ENCODE results near the gene EHBP1L1.
A peak's percentile ranks its signal among the peaks of the same experiment; 100 is the strongest.

The EHBP1L1 gene

GRCh38 chr11:65620666-65621065 is 44.8 kb downstream of the EHBP1L1 start:
- H3K27ac Mint-ChIP-seq = no peak overlapping the region
- H3K27me3 Mint-ChIP-seq = no peaks in the 10 kb centered on the region
- H3K9me3 Mint-ChIP-seq = no peaks in the 10 kb centered on the region
- no peak overlapping the region for H3K4me3 Mint-ChIP-seq
- peaks cover 8% of the 10 kb centered on the region for H3K36me3 Mint-ChIP-seq
- peaks cover 20% of the 10 kb centered on the region for H3K4me1 Mint-ChIP-seq

DNA sequence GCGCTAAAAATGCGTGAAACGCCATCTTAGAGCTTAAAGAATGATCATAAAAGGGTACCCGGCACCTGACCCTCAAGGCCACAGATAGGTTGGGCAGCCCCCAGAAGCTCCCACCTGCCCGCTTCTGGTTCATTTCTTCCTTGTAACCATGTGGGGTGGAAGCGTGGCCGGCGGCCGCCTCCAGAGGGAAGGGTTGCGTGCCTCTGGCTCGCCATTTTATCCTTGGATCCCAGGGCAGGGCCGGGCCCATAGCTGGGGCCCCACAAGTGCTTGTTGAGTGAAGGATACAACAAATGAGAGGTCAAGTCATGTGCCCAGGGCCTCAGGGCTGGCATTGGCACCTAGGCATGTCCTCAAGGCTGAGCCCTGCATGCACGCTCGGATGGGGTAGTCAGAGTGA is 45.6 kb downstream of the EHBP1L1 start:
- Mint-ChIP-seq H3K4me3 (no peak overlapping the region), H3K9me3 (no peaks in the 10 kb centered on the region), H3K27me3 (no peaks in the 10 kb centered on the region), H3K27ac (no peak overlapping the region), H3K36me3 (peaks cover 9% of the 10 kb centered on the region), H3K4me1 (peaks cover 25% of the 10 kb centered on the region)

GRCh38 chr11:65622011-65622410 is 46.2 kb downstream of the EHBP1L1 start:
- Mint-ChIP-seq H3K27me3 (no peaks in the 10 kb centered on the region), H3K27ac (no peak overlapping the region), H3K9me3 (no peaks in the 10 kb centered on the region), H3K4me1 (peaks cover 19% of the 10 kb centered on the region), H3K4me3 (no peak overlapping the region), H3K36me3 (peaks cover 4% of the 10 kb centered on the region)

- Mint-ChIP-seq H3K4me1 (peaks cover 12% of the 10 kb centered on the region), H3K36me3 (peaks cover 4% of the 10 kb centered on the region), H3K27ac (no peak overlapping the region), H3K9me3 (no peaks in the 10 kb centered on the region), H3K4me3 (no peak overlapping the region), H3K27me3 (no peaks in the 10 kb centered on the region)
These were observed 47.3 kb downstream of the EHBP1L1 start for GRCh38 chr11:65623177-65623576.

GRCh38 chr11:65623852-65624616 is 48.2 kb downstream of the EHBP1L1 start:
- no peaks in the 10 kb centered on the region for H3K27me3 Mint-ChIP-seq
- H3K27ac Mint-ChIP-seq = no peak overlapping the region
- peaks cover 12% of the 10 kb centered on the region for H3K4me1 Mint-ChIP-seq
- H3K9me3 Mint-ChIP-seq = no peaks in the 10 kb centered on the region
- H3K4me3 Mint-ChIP-seq = no peak overlapping the region
- H3K36me3 Mint-ChIP-seq = peaks cover 4% of the 10 kb centered on the region

- no peak overlapping the region for H3K4me3 Mint-ChIP-seq
- no peaks in the 10 kb centered on the region for H3K9me3 Mint-ChIP-seq
- peaks cover 7% of the 10 kb centered on the region for H3K36me3 Mint-ChIP-seq
- peaks cover 9% of the 10 kb centered on the region for H3K4me1 Mint-ChIP-seq
- no peak overlapping the region for H3K27ac Mint-ChIP-seq
- no peaks in the 10 kb centered on the region for H3K27me3 Mint-ChIP-seq
These were observed 49.2 kb downstream of the EHBP1L1 start for GRCh38 chr11:65624931-65625627.

DNA sequence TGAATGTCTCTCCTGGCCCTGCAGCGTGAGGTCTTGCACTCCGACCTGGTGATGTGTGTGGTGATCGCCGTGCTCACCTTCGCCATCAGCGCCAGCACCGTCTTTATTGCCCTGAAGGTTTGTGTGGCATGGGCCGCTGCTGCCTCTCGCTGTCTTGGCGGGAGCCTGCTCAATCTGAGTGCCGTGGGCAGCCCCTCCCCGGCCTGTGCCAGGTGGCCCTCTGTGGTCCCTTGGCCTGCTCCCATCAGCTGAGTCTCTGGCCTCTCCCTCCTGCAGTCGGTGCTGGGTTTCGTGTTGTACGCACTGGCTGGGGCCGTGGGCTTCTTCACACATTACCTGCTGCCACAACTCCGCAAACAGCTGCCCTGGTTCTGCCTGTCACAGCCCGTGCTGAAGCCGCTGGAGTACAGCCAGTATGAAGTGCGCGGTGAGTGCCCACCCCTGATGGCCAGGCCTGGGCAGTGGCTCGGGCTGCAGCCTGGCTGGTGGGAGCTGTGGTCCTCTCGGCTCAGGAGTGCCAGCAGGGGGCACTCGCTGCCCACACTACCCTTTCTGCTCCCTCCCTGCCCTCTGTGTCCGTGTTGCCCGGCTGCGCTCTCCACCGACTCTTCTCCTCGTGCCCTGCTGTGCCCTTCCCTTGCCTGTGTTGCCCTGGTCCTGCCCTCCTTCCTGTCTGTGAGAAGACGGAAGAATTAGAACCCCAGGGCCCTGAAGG is 49.9 kb downstream of the EHBP1L1 start:
- Mint-ChIP-seq H3K9me3 (no peaks in the 10 kb centered on the region), H3K36me3 (peaks cover 7% of the 10 kb centered on the region), H3K4me3 (no peak overlapping the region), H3K4me1 (peaks cover 9% of the 10 kb centered on the region), H3K27me3 (no peaks in the 10 kb centered on the region), H3K27ac (peak overlapping the region; percentile 30)

- Mint-ChIP-seq H3K36me3 (peaks cover 7% of the 10 kb centered on the region), H3K27ac (no peak overlapping the region), H3K9me3 (no peaks in the 10 kb centered on the region), H3K4me3 (no peak overlapping the region), H3K4me1 (peaks cover 9% of the 10 kb centered on the region), H3K27me3 (no peaks in the 10 kb centered on the region)
These were observed 51.3 kb downstream of the EHBP1L1 start for GRCh38 chr11:65627202-65627601.

- Mint-ChIP-seq H3K4me1 (peaks cover 16% of the 10 kb centered on the region), H3K27ac (no peak overlapping the region), H3K36me3 (peaks cover 4% of the 10 kb centered on the region), H3K4me3 (no peak overlapping the region), H3K27me3 (no peaks in the 10 kb centered on the region), H3K9me3 (no peaks in the 10 kb centered on the region)
These were observed 53.7 kb downstream of the EHBP1L1 start for GRCh38 chr11:65629579-65629978.

GRCh38 chr11:65630215-65630614 is 54.4 kb downstream of the EHBP1L1 start:
- Mint-ChIP-seq H3K36me3 (peaks cover 5% of the 10 kb centered on the region), H3K4me3 (no peak overlapping the region), H3K27ac (no peak overlapping the region), H3K27me3 (no peaks in the 10 kb centered on the region), H3K4me1 (peaks cover 16% of the 10 kb centered on the region), H3K9me3 (no peaks in the 10 kb centered on the region)

- H3K27me3 Mint-ChIP-seq = no peaks in the 10 kb centered on the region
- H3K27ac Mint-ChIP-seq = peak overlapping the region; percentile 76
- H3K4me1 Mint-ChIP-seq = peaks cover 21% of the 10 kb centered on the region
- peaks cover 4% of the 10 kb centered on the region for H3K36me3 Mint-ChIP-seq
- H3K4me3 Mint-ChIP-seq = no peak overlapping the region
- no peaks in the 10 kb centered on the region for H3K9me3 Mint-ChIP-seq
These were observed 57.7 kb downstream of the EHBP1L1 start for GRCh38 chr11:65633390-65634108.

DNA sequence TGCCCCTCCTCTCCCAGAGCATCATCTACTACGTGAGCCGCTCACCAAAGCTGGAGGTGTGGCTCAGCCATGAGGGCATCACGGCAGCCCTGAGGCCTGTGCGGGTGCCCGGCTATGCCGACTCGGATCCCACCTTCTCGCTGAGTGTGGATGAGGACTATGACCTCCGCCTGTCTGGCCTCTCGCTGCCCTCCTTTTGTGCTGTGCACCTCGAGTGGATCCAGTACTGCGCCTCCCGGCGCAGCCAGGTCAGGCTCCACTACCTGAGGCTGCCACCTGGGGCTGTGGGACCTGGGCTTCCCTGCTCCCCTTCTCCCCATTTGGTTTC is 58.2 kb downstream of the EHBP1L1 start:
- H3K9me3 Mint-ChIP-seq = no peaks in the 10 kb centered on the region
- H3K4me3 Mint-ChIP-seq = no peak overlapping the region
- peaks cover 26% of the 10 kb centered on the region for H3K4me1 Mint-ChIP-seq
- H3K36me3 Mint-ChIP-seq = peaks cover 4% of the 10 kb centered on the region
- H3K27ac Mint-ChIP-seq = peak overlapping the region; percentile 23
- no peaks in the 10 kb centered on the region for H3K27me3 Mint-ChIP-seq

DNA sequence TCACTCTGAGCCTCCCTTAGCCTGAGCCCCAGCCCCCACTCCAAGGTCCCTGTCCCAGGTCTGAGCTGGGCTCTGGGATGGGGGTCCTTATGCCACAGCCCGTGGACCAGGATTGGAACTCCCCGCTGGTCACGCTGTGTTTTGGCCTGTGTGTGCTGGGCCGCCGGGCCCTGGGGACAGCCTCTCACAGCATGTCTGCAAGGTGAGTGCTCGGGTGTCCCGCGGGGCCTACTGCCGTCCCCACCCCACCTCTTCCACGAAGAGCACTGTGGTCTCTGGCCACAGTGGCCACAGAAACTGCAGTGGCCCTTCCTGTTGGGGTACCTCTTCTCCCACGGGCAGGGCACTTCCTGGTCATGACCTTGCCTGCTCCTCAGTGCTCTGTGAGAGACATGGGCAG is 58.6 kb downstream of the EHBP1L1 start:
- H3K9me3 Mint-ChIP-seq = no peaks in the 10 kb centered on the region
- H3K27ac Mint-ChIP-seq = peak overlapping the region; percentile 23
- H3K4me1 Mint-ChIP-seq = peaks cover 28% of the 10 kb centered on the region
- peaks cover 2% of the 10 kb centered on the region for H3K36me3 Mint-ChIP-seq
- no peaks in the 10 kb centered on the region for H3K27me3 Mint-ChIP-seq
- no peak overlapping the region for H3K4me3 Mint-ChIP-seq

- Mint-ChIP-seq H3K36me3 (peaks cover 2% of the 10 kb centered on the region), H3K4me1 (peaks cover 35% of the 10 kb centered on the region), H3K27ac (no peak overlapping the region), H3K9me3 (no peaks in the 10 kb centered on the region), H3K4me3 (no peak overlapping the region), H3K27me3 (no peaks in the 10 kb centered on the region)
These were observed 59.3 kb downstream of the EHBP1L1 start for GRCh38 chr11:65634905-65635731.

Measured in activated naive CD4-positive, alpha-beta T cell treated with anti-CD3 and anti-CD28 coated beads, Interleukin-2, amount 50 U/mL, for 24 hours (primary cell).